GM12873 (cell line): ENCODE measurements around the gene CSNK1A1.

Experiments
- CTCF ChIP-seq: IDR thresholded peaks from 2 replicates; pipeline ENCODE4 v1.5.1; 2012; ENCODE audit warnings: low read depth, mild to moderate bottlenecking, moderate library complexity, low read length, control low read depth; ENCODE audit not compliant: insufficient read depth; ENCODE audit errors: missing control alignments

Gene CSNK1A1

GRCh38 chr5:149448431-149448830, 102.8 kb downstream of the CSNK1A1 start:
- no peak for TF ChIP-seq CTCF

GRCh38 chr5:149447373-149448367, 103.6 kb downstream of the CSNK1A1 start:
- TF ChIP-seq CTCF, result no peak

- no peak for TF ChIP-seq CTCF
These were observed 105.4 kb downstream of the CSNK1A1 start for GRCh38 chr5:149445739-149446369.

GRCh38 chr5:149445343-149445738, 105.9 kb downstream of the CSNK1A1 start:
- TF ChIP-seq CTCF, result no peak

GRCh38 chr5:149443210-149443609, 108.0 kb downstream of the CSNK1A1 start:
- TF ChIP-seq CTCF, result no peak

GRCh38 chr5:149442563-149443182, 108.6 kb downstream of the CSNK1A1 start:
- TF ChIP-seq CTCF, result peak; percentile 99
